ENCODE measurements around the gene B4GAT1. TPM values are rescaled to one million over a fixed set of nuclear protein-coding genes. Genes with fewer than 3 reads are reported as not detected.

B4GAT1 gene
- total and polyA plus RNA-seq, 2 of the 13 experiments (the other 11 are each of a cell fraction or from before 2014, with no cell fraction given), result 40.4 to 109 TPM

DNA sequence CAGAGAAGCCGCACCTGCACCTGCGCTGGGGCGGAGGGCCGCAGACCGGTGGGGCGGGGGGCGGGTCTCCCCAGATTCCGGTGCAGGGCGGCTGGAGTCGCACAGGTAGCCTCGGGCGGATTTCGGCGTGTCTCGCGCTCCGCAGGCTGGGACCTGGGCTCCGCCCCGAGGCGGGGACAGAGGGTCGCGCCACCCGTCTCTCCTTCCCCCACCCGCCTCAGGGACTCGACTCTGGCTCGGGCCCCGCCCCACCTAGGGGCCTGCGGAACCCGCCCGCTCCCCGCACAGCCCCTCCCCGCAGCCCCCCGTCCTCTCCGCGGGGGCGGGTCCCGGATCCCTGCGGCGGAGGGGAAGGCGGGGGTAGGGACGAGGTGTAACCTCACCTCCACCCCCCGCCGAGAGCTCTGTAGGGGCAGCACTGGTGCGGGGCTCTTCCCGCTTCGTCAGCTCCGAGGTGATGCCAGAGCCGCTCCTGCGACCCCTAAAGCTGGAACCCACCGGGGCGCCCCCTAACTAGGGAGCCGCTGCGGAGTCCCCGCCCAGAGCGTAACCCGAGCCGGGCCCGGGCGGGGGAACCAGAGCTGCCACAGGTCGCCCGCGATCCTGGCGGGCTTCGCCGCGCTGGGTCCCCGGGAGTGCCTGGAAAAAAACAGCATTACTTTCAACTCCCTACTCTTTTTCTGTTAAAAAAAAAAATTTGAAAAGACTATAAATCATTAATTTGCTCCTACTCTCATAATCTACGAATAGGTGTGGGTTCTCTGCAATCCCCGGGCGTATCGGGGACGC is 24.4 kb upstream of the B4GAT1 start, which contains the start of gene SLC29A2 (continued):
- TF ChIP-seq, protein P1, sequence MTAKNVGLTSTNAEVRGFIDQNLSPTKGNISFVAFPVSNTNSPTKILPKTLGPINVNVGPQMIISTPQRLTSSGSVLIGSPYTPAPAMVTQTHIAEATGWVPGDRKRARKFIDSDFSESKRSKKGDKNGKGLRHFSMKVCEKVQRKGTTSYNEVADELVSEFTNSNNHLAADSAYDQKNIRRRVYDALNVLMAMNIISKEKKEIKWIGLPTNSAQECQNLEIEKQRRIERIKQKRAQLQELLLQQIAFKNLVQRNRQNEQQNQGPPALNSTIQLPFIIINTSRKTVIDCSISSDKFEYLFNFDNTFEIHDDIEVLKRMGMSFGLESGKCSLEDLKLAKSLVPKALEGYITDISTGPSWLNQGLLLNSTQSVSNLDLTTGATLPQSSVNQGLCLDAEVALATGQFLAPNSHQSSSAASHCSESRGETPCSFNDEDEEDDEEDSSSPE (CRISPR knock-in tag; IDR thresholded peaks at IDR 0.05), result 0 out of 2 replicates have a peak, but pooled peaks have one; percentile 2
- TF ChIP-seq, protein P2, sequence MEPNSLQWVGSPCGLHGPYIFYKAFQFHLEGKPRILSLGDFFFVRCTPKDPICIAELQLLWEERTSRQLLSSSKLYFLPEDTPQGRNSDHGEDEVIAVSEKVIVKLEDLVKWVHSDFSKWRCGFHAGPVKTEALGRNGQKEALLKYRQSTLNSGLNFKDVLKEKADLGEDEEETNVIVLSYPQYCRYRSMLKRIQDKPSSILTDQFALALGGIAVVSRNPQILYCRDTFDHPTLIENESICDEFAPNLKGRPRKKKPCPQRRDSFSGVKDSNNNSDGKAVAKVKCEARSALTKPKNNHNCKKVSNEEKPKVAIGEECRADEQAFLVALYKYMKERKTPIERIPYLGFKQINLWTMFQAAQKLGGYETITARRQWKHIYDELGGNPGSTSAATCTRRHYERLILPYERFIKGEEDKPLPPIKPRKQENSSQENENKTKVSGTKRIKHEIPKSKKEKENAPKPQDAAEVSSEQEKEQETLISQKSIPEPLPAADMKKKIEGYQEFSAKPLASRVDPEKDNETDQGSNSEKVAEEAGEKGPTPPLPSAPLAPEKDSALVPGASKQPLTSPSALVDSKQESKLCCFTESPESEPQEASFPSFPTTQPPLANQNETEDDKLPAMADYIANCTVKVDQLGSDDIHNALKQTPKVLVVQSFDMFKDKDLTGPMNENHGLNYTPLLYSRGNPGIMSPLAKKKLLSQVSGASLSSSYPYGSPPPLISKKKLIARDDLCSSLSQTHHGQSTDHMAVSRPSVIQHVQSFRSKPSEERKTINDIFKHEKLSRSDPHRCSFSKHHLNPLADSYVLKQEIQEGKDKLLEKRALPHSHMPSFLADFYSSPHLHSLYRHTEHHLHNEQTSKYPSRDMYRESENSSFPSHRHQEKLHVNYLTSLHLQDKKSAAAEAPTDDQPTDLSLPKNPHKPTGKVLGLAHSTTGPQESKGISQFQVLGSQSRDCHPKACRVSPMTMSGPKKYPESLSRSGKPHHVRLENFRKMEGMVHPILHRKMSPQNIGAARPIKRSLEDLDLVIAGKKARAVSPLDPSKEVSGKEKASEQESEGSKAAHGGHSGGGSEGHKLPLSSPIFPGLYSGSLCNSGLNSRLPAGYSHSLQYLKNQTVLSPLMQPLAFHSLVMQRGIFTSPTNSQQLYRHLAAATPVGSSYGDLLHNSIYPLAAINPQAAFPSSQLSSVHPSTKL (CRISPR knock-in tag; IDR thresholded peaks at IDR 0.05), result peak; percentile 5; the same call in 1 of the 2 replicates
- no peak for TF ChIP-seq ZFP36L2 (CRISPR knock-in tag; IDR thresholded peaks at IDR 0.05)
- no peak for TF ChIP-seq RELA (CRISPR knock-in tag; IDR thresholded peaks at IDR 0.05)
- TF ChIP-seq ZNF296 (CRISPR knock-in tag; conservative IDR thresholded peaks at IDR 0.05), result no peak
- TF ChIP-seq AGO1 (IDR thresholded peaks at IDR 0.05; ENCODE audit: low read depth, low read length, poor library complexity, severe bottlenecking), result peak; percentile 91
- TF ChIP-seq, protein P3, sequence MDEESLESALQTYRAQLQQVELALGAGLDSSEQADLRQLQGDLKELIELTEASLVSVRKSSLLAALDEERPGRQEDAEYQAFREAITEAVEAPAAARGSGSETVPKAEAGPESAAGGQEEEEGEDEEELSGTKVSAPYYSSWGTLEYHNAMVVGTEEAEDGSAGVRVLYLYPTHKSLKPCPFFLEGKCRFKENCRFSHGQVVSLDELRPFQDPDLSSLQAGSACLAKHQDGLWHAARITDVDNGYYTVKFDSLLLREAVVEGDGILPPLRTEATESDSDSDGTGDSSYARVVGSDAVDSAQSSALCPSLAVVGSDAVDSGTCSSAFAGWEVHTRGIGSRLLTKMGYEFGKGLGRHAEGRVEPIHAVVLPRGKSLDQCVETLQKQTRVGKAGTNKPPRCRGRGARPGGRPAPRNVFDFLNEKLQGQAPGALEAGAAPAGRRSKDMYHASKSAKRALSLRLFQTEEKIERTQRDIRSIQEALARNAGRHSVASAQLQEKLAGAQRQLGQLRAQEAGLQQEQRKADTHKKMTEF (CRISPR knock-in tag; IDR thresholded peaks at IDR 0.05), result peak; percentile 54; the same call in 1 of the 2 replicates
- TF ChIP-seq, protein P4, sequence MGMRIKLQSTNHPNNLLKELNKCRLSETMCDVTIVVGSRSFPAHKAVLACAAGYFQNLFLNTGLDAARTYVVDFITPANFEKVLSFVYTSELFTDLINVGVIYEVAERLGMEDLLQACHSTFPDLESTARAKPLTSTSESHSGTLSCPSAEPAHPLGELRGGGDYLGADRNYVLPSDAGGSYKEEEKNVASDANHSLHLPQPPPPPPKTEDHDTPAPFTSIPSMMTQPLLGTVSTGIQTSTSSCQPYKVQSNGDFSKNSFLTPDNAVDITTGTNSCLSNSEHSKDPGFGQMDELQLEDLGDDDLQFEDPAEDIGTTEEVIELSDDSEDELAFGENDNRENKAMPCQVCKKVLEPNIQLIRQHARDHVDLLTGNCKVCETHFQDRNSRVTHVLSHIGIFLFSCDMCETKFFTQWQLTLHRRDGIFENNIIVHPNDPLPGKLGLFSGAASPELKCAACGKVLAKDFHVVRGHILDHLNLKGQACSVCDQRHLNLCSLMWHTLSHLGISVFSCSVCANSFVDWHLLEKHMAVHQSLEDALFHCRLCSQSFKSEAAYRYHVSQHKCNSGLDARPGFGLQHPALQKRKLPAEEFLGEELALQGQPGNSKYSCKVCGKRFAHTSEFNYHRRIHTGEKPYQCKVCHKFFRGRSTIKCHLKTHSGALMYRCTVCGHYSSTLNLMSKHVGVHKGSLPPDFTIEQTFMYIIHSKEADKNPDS (CRISPR knock-in tag; IDR thresholded peaks at IDR 0.05), result peak; percentile 32; the same call in 1 of the 2 replicates
- TF ChIP-seq, protein P5, sequence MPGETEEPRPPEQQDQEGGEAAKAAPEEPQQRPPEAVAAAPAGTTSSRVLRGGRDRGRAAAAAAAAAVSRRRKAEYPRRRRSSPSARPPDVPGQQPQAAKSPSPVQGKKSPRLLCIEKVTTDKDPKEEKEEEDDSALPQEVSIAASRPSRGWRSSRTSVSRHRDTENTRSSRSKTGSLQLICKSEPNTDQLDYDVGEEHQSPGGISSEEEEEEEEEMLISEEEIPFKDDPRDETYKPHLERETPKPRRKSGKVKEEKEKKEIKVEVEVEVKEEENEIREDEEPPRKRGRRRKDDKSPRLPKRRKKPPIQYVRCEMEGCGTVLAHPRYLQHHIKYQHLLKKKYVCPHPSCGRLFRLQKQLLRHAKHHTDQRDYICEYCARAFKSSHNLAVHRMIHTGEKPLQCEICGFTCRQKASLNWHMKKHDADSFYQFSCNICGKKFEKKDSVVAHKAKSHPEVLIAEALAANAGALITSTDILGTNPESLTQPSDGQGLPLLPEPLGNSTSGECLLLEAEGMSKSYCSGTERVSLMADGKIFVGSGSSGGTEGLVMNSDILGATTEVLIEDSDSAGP (CRISPR knock-in tag; IDR thresholded peaks at IDR 0.05; ENCODE audit: borderline replicate concordance), result peak; percentile 10; the same call in 1 of the 2 replicates
- TF ChIP-seq GABPA (IDR thresholded peaks at IDR 0.05; ENCODE audit: low read depth, low read length), result no peak
- peak; percentile 6; the same call in 1 of the 2 replicates for TF ChIP-seq GABPA (CRISPR knock-in tag; IDR thresholded peaks at IDR 0.05; ENCODE audit: low read depth)
- TF ChIP-seq SIX4 (CRISPR knock-in tag; IDR thresholded peaks at IDR 0.05), result peak; percentile 84
- TF ChIP-seq, protein P6, sequence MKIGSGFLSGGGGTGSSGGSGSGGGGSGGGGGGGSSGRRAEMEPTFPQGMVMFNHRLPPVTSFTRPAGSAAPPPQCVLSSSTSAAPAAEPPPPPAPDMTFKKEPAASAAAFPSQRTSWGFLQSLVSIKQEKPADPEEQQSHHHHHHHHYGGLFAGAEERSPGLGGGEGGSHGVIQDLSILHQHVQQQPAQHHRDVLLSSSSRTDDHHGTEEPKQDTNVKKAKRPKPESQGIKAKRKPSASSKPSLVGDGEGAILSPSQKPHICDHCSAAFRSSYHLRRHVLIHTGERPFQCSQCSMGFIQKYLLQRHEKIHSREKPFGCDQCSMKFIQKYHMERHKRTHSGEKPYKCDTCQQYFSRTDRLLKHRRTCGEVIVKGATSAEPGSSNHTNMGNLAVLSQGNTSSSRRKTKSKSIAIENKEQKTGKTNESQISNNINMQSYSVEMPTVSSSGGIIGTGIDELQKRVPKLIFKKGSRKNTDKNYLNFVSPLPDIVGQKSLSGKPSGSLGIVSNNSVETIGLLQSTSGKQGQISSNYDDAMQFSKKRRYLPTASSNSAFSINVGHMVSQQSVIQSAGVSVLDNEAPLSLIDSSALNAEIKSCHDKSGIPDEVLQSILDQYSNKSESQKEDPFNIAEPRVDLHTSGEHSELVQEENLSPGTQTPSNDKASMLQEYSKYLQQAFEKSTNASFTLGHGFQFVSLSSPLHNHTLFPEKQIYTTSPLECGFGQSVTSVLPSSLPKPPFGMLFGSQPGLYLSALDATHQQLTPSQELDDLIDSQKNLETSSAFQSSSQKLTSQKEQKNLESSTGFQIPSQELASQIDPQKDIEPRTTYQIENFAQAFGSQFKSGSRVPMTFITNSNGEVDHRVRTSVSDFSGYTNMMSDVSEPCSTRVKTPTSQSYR (CRISPR knock-in tag; IDR thresholded peaks at IDR 0.05; ENCODE audit: borderline replicate concordance), result peak; percentile 35; the same call in 1 of the 2 replicates
- TF ChIP-seq ZNF841 (CRISPR knock-in tag; IDR thresholded peaks at IDR 0.05; ENCODE audit: borderline replicate concordance), result no peak
